Glomerular visceral epithelial cell (primary cell): ENCODE results near the gene CHCHD1.
"Not testable (repeated sequence)": the region's sequence is repeated elsewhere in the genome, so short reads cannot be mapped to it uniquely, and the experiment has no call there.

Experiments used
- DNase-seq: peaks from one replicate; pipeline ENCODE4 v3.0.0-alpha.2; 2016; ENCODE audit errors: extremely low spot score

Gene CHCHD1

GRCh38 chr10:73769396-73769795 is 12.5 kb upstream of the CHCHD1 start:
- no peak for DNase-seq

DNA sequence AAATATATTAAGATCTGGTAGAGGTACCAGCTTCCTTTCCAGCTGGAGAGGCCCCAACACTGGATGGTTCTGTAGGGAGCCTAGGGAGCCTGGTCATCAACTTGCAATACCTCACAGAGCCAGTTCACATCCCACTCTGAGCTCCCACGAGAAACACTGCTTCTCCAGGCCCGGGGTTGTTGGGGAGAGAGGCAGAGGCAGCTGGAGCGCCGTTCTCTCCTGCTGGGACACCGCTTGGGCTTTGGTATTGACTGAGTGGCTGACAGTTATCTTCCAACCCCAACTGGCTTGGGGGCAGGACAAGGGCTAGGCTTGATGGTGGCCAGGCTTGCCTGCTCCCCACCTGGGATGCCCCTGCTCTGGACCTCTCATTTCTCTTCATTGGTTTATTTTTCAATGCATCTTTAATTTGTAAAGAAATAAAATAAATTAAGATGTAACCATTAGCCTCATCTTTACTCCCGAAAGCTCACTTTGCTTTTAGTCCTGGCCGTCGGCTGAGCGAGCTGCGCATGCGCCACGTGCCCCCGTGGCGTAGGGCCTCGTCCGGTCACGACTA is 10.0 kb upstream of the CHCHD1 start:
- no peak for DNase-seq

DNA sequence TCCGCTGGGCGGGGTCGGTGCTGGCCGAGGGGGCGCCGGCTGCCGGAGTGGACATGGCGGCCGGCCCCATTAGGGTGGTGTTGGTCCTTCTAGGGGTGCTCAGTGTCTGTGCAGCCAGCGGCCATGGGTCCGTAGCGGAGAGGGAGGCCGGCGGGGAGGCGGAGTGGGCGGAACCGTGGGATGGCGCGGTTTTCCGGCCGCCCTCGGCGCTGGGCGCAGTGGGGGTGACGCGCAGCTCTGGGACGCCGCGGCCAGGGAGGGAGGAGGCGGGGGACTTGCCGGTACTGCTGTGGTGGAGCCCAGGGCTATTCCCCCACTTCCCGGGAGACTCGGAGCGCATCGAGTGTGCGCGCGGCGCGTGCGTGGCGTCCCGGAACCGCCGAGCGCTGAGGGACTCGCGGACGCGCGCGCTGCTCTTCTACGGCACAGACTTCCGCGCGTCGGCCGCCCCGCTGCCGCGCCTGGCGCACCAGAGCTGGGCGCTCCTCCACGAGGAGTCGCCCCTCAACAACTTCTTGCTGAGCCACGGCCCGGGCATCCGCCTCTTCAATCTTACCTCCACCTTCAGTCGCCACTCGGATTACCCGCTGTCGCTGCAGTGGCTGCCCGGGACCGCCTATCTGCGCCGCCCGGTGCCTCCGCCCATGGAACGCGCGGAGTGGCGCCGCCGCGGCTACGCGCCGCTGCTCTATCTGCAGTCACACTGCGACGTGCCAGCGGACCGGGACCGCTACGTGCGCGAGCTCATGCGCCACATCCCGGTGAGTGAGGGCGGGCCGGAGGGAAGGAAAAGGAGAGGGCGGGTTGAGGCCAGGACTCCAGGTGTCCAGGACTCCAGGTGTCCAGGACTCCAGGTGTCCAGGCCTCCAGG is 9.3 kb upstream of the CHCHD1 start:
- peak; percentile 84 for DNase-seq

GRCh38 chr10:73773152-73773879 is 8.5 kb upstream of the CHCHD1 start:
- no peak for DNase-seq

GRCh38 chr10:73774637-73775036 is 7.2 kb upstream of the CHCHD1 start:
- peak; percentile 48 for DNase-seq

GRCh38 chr10:73779018-73779417 is 2.8 kb upstream of the CHCHD1 start:
- DNase-seq, result no peak

- no peak for DNase-seq
Measured at GRCh38 chr10:73779539-73780197, 2.2 kb upstream of the CHCHD1 start.

DNA sequence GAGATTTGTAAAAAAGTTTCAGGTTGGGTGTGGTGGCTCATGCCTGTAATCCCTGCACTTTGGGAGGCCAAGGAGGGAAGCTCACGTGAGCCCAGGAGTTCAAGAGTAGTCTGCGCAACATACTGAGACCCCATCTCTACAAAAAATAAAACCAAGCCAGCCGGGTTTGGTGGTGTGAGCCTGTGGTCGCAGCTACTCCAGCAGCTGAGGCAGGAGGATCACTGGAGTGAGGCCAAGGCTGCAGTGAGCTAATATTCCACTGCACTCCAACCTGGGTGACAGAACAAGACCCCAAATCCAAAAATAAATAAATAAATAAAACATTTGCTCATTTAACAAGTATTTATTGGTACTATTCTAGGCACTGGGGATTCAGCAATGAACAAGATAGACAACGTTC is 1.5 kb upstream of the CHCHD1 start:
- DNase-seq, result no peak

DNA sequence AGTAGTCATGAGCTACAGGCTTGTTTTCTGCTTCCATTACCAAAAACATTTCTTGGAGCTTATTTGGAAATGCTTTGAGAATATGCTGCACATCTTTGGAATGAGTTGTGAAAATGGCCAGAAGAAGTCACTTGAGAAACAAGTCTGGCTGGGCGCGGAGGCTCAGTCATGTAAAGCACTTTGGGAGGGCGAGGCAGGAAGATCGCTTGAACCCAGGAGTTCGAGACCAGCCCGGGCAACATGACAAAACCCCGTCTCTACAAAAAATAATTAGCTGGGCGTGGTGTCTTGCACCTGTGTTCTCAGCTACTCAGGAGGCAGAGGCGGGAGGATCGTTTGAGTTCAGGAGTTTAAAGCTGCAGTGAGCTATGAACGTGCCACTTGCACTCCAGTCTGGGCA is 882 bp upstream of the CHCHD1 start:
- no peak for DNase-seq

GRCh38 chr10:73781548-73781878 is 335 bp upstream of the CHCHD1 start:
- no peak for DNase-seq

DNA sequence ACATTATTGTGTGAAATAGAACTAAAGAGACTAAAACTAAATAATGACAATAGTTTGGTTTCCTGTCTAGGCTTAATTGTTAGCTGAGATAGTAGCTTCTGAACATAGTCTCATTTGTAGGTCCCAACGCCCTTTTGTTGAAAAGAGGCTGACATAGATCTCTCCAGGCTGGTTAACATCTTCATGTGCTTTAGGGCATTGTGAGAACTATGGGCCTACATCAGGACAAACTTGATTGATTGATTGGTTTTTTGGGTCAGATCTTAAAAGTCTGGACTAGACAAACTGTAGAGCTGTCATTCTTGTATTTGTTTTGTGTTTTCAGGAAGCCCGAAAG is 869 bp downstream of the CHCHD1 start:
- DNase-seq, result no peak

DNA sequence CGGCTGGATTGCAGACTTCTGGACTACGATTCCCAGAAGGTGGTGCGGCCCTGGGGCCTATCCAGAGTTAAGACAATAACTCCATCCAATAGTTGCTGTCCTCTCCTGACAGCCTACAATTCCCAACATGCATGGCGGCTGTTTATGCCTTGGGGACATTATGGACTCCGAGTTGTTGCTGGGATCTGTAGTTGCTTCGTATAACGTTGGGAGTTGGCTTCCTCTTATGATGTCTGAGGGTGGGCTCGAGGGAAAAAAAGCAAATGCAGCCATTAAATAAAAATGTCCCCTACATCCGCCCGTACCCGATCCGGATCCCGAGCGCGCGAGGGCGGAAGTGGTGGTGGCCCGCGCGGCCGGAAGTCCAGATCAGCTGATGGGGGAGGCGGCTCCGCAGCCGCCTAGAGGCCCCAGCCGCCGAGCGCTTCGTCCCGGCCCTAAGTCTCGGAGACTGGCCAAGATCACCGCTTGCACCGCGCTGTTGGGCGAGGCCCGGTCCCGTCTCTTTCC is 3.4 kb downstream of the CHCHD1 start, which contains the start of gene ZSWIM8:
ZSWIM8 (plus strand) TSS at position 396 of the 510 bp plus-strand sequence. CDS start 273 bp downstream, outside the sequence.
- DNase-seq, result peak; percentile 87

- peak; percentile 46 for DNase-seq
Measured at GRCh38 chr10:73785721-73786511, 4.1 kb downstream of the CHCHD1 start.

DNA sequence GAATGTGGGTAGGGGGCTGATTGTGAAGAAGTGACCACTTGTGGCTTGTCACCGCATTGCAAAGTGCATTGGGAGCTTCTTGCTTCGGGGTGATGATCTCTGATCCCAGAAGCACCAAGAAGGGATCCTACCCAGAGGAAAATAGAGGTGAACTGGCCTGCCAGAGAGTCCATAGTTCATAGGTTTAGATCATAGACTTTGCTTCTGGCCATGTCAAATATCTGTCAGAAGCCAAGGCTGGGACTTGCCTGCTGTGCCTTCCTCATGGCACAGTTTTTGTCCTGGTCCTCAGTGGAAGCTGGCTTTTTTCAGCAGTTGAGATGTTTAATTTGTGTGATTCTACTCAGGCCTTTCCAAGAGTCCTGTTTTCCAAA is 4.7 kb downstream of the CHCHD1 start:
- DNase-seq, result no peak

DNA sequence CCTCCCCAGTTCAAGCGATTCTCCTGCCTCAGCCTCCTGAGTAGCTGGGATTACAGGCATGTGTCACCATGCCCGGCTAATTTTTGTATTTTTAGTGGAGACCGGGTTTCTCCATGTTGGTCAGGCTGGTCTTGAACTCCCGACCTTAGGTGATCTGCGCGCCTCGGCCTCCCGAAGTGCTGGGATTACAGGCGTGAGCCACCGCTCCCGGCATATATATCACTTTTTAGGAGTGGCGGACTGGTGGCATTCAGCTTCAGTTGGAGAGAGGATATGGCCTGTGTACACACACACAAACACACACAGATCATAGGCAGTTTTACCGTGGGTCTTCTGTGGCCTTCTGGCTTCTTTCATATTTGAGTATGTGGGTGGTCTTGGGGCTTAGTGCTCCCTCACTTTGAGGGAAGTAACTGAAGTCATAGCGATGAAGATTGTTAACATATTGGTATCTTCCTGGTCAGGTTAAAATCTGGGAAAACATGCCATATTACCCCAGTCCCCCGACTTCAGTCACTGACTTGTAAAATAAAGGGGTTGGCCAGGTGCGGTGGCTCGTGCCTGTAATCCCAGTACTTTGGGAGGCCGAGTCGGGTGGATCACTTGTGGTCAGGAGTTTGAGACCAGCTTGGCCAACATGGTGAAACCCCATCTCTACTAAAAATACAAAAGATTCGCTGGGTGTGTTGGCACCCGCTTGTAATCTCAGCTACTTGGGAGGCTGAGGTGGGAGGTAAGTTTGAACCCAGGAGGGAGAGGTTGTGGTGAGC is 5.4 kb downstream of the CHCHD1 start:
- not testable (repeated sequence) for DNase-seq

DNA sequence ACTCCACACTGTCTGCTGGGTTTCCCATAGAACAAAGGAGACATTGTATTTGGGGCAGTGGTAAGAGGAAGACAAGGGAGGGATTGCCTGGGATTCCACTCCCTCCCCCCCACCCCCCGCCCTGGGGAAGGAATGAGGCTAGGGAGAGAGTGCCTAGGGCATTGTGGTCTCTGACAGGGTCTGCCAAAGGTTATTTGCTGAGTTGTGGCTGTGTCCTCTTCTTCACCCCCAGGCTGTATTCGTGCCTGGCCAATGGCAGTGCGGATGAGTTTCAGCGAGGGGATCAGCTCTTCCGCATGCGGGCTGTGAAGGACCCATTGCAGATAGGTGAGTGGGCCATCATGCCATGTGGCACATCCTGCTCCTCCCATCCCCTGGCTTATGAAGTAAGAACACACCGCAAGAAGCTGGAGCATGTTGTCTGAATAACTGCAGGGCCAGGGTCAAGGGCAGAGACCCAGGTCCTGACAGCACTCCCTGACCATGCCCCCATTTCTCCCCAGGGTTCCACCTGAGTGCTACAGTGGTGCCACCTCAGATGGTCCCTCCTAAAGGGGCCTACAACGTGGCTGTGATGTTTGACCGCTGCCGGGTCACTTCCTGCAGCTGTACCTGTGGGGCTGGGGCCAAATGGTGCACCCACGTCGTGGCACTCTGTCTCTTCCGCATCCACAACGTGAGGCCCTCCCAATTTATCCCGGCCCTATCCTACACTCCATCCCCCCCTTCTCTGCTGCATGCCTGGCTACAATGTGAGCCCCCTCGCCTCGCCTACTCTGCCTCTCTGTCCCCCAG is 7.2 kb downstream of the CHCHD1 start:
- no peak for DNase-seq

DNA sequence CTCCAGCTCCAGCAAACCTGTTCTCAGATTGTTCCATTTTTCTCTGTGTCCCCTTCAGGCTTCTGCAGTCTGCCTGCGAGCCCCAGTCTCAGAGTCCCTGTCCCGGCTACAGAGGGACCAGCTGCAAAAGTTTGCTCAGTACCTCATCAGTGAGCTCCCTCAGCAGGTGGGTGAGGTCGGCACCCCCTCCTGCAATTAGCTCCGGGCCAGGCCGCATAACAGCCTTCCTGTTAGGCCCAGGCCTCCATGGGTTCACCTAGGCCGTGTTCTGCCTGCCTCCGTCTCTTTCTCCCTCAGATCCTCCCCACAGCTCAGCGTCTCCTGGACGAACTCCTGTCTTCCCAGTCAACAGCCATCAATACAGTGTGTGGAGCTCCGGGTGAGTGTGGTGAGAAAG is 7.8 kb downstream of the CHCHD1 start:
- DNase-seq, result no peak

DNA sequence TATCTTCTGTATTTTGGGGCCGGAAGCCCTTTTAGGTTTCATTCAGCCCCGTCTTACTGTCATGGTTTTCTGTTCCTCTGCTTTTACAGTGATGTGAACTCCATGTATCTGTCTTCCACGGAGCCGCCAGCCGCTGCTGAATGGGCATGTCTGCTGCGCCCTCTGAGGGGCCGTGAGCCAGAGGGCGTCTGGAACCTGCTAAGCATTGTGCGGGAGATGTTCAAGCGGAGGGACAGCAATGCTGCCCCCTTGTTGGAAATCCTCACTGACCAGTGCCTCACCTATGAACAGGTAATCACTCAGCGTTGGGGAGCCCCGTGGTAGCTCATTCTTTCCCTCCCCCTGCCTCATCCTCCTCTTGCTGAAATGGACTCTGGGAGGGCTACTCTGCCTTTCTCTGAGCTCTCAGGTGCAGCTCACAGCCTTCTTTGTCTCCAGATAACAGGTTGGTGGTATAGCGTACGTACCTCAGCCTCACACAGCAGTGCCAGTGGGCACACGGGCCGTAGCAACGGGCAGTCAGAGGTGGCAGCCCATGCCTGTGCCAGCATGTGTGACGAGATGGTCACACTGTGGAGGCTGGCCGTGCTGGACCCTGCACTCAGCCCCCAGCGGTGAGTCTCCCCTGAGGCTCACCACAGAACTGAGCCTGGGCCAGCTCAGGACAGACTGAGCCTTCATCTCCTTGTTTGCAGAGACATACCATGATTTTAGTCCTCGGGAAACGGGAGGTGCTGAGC is 9.2 kb downstream of the CHCHD1 start:
- no peak for DNase-seq

GRCh38 chr10:73791871-73792400 is 10.1 kb downstream of the CHCHD1 start:
- DNase-seq, result no peak
